Measurements from ENCODE around the gene KIFAP3.

KIFAP3 gene

GRCh38 chr1:169999331-169999741 lies 75.2 kb downstream of the KIFAP3 start:
- TF ChIP-seq CTCF (IDR thresholded peaks at IDR 0.05; ENCODE audit: low read depth, low read length), result no peak
- no peaks in the 10 kb centered on the region for H3K27me3 ChIP-seq
- H3K4me3 ChIP-seq (ENCODE audit: low read depth, low read length), result no peak overlapping the region
- H3K4me1 ChIP-seq, result no peaks in the 10 kb centered on the region
- no peaks in the 10 kb centered on the region for H3K36me3 ChIP-seq
- DNase-seq, result no peak
- no peaks in the 10 kb centered on the region for H3K9me3 ChIP-seq

- no peak for DNase-seq
- no peaks in the 10 kb centered on the region for H3K4me1 ChIP-seq
- no peak overlapping the region for H3K4me3 ChIP-seq (ENCODE audit: low read depth, low read length)
- no peak for TF ChIP-seq CTCF (IDR thresholded peaks at IDR 0.05; ENCODE audit: low read depth, low read length)
- H3K9me3 ChIP-seq, result no peaks in the 10 kb centered on the region
- H3K36me3 ChIP-seq, result no peaks in the 10 kb centered on the region
- H3K27me3 ChIP-seq, result no peaks in the 10 kb centered on the region
Observed at GRCh38 chr1:169995993-169996392, 78.5 kb downstream of the KIFAP3 start.

GRCh38 chr1:169989246-169989645 lies 85.2 kb downstream of the KIFAP3 start:
- Histone ChIP-seq H3K27me3 (no peaks in the 10 kb centered on the region), H3K9me3 (no peaks in the 10 kb centered on the region), H3K36me3 (no peaks in the 10 kb centered on the region), H3K4me3 (ENCODE audit: low read depth, low read length) (no peak overlapping the region), H3K4me1 (0 out of 2 replicates have a peak, but pooled peaks cover 2% of the 10 kb centered on the region)
- DNase-seq, result no peak
- no peak for TF ChIP-seq CTCF (IDR thresholded peaks at IDR 0.05; ENCODE audit: low read depth, low read length)

GRCh38 chr1:169985757-169986156 lies 88.7 kb downstream of the KIFAP3 start:
- Histone ChIP-seq H3K9me3 (no peaks in the 10 kb centered on the region), H3K36me3 (no peaks in the 10 kb centered on the region), H3K4me3 (ENCODE audit: low read depth, low read length) (no peak overlapping the region), H3K4me1 (0 out of 2 replicates have a peak, but pooled peaks cover 2% of the 10 kb centered on the region), H3K27me3 (no peaks in the 10 kb centered on the region)
- no peak for TF ChIP-seq CTCF (IDR thresholded peaks at IDR 0.05; ENCODE audit: low read depth, low read length)
- no peak for DNase-seq

GRCh38 chr1:169974067-169974466 lies 100.4 kb downstream of the KIFAP3 start:
- DNase-seq, result no peak
- no peak for TF ChIP-seq CTCF (IDR thresholded peaks at IDR 0.05; ENCODE audit: low read depth, low read length)
- H3K4me1 ChIP-seq, result no peaks in the 10 kb centered on the region
- no peaks in the 10 kb centered on the region for H3K9me3 ChIP-seq
- no peaks in the 10 kb centered on the region for H3K36me3 ChIP-seq
- no peaks in the 10 kb centered on the region for H3K27me3 ChIP-seq
- H3K4me3 ChIP-seq (ENCODE audit: low read depth, low read length), result no peak overlapping the region

- no peak for TF ChIP-seq CTCF (IDR thresholded peaks at IDR 0.05; ENCODE audit: low read depth, low read length)
- H3K36me3 ChIP-seq, result no peaks in the 10 kb centered on the region
- H3K4me3 ChIP-seq (ENCODE audit: low read depth, low read length), result no peak overlapping the region
- no peaks in the 10 kb centered on the region for H3K27me3 ChIP-seq
- DNase-seq, result no peak
- no peaks in the 10 kb centered on the region for H3K4me1 ChIP-seq
- H3K9me3 ChIP-seq, result no peaks in the 10 kb centered on the region
Observed at GRCh38 chr1:169970114-169970513, 104.4 kb downstream of the KIFAP3 start.
